HEK293T (cell line): ENCODE results near the gene GAS2L2.

ENCODE experiments used
- CTCF ChIA-PET: fragments of 350-600 bp; formaldehyde crosslinking; extraction: SDS; loops from one replicate; lab custom pipeline; 2021; ENCODE audit warnings: antibody characterized with exemption, inconsistent platforms; lab: Yijun Ruan, JAX
- POLR2A ChIA-PET: fragments of 350-600 bp; formaldehyde crosslinking; extraction: SDS; loops from one replicate; lab custom pipeline; 2020; ENCODE audit warnings: antibody characterized with exemption, inconsistent platforms; lab: Yijun Ruan, JAX
- DNase-seq: peaks from one replicate; pipeline ENCODE4 v3.0.0; 2012; ENCODE audit warnings: mixed read lengths; ENCODE audit errors: extremely low spot score
- ARNT ChIP-seq: fragments of 450-650 bp; IDR thresholded peaks from 2 replicates; pipeline ENCODE4 v1.6.1; 2017; ENCODE audit warnings: mild to moderate bottlenecking
- BHLHE40 ChIP-seq: fragments of 450-650 bp; IDR thresholded peaks from 2 replicates; pipeline ENCODE4 v1.6.1; 2016; ENCODE audit warnings: mild to moderate bottlenecking, moderate library complexity, borderline replicate concordance
- CTBP1 ChIP-seq: fragments of 450-650 bp; IDR thresholded peaks from 2 replicates; pipeline ENCODE4 v1.6.1; 2016; ENCODE audit warnings: borderline replicate concordance
- ELF4 ChIP-seq: fragments of 450-650 bp; IDR thresholded peaks from 2 replicates; pipeline ENCODE4 v1.6.1; 2017; ENCODE audit warnings: antibody characterized with exemption
- FOXA1 ChIP-seq: fragments of 450-650 bp; IDR thresholded peaks from 2 replicates; pipeline ENCODE4 v1.6.1; 2016; ENCODE audit warnings: mild to moderate bottlenecking
- FOXK2 ChIP-seq: fragments of 450-650 bp; IDR thresholded peaks from 2 replicates; pipeline ENCODE4 v1.6.1; 2016; ENCODE audit warnings: mild to moderate bottlenecking
- FOXM1 ChIP-seq: fragments of 450-650 bp; IDR thresholded peaks from 2 replicates; pipeline ENCODE4 v1.6.1; 2017; ENCODE audit warnings: mild to moderate bottlenecking, borderline replicate concordance
- HDGF ChIP-seq: fragments of 450-650 bp; IDR thresholded peaks from 2 replicates; pipeline ENCODE4 v1.6.1; 2017; ENCODE audit warnings: antibody characterized with exemption, borderline replicate concordance
- L3MBTL2 ChIP-seq: fragments of 450-650 bp; conservative IDR thresholded peaks from 2 replicates; pipeline ENCODE4 v1.6.1; 2016; ENCODE audit warnings: mild to moderate bottlenecking
- LEF1 ChIP-seq: fragments of 450-650 bp; IDR thresholded peaks from 2 replicates; pipeline ENCODE4 v1.6.1; 2017; ENCODE audit warnings: mild to moderate bottlenecking, borderline replicate concordance
- NFRKB ChIP-seq: fragments of 450-650 bp; IDR thresholded peaks from 2 replicates; pipeline ENCODE4 v1.6.1; 2016; ENCODE audit warnings: mild to moderate bottlenecking, moderate library complexity
- SP1 ChIP-seq: fragments of 450-650 bp; IDR thresholded peaks from 2 replicates; pipeline ENCODE4 v1.6.1; 2017
- SUZ12 ChIP-seq: fragments of 450-650 bp; IDR thresholded peaks from 2 replicates; pipeline ENCODE4 v1.6.1; 2016; ENCODE audit warnings: mild to moderate bottlenecking
- TARDBP ChIP-seq: fragments of 450-650 bp; IDR thresholded peaks from 2 replicates; pipeline ENCODE4 v1.6.1; 2016
- ZNF384 ChIP-seq: fragments of 450-650 bp; IDR thresholded peaks from 2 replicates; pipeline ENCODE4 v1.6.1; 2016
- TF ChIP-seq, protein P1 (sequence below): fragments of 450-650 bp; IDR thresholded peaks from 2 replicates; pipeline ENCODE4 v1.6.1; 2016

Gene GAS2L2

GRCh38 chr17:35745749-35746320 lies 7.2 kb downstream of the GAS2L2 start:
- no peak for DNase-seq
- CTCF ChIA-PET: interaction anchor here (0.6 to 6.4 kb wide), 3 partner anchors 25 to 133 kb away, joined by 4 to 50 read pairs (median 4); no protein-coding TSS in a partner anchor
- POLR2A ChIA-PET: interaction anchor here (0.7 to 1.7 kb wide), 2 partner anchors 14 to 40 kb away, joined by 4 read pairs; partner anchors contain the start of gene RASL10B
- TF ChIP-seq SP1 (no peak), L3MBTL2 (no peak), ZNF384 (no peak)

GRCh38 chr17:35745246-35745645 lies 7.8 kb downstream of the GAS2L2 start:
- no peak for TF ChIP-seq ARNT
- no peak for TF ChIP-seq L3MBTL2
- no peak for TF ChIP-seq HDGF
- no peak for TF ChIP-seq FOXA1
- no peak for TF ChIP-seq FOXK2
- no peak for TF ChIP-seq LEF1
- no peak for TF ChIP-seq SUZ12
- TF ChIP-seq CTBP1: no peak
- no peak for TF ChIP-seq NFRKB
- no peak for TF ChIP-seq FOXM1
- TF ChIP-seq, protein P1, sequence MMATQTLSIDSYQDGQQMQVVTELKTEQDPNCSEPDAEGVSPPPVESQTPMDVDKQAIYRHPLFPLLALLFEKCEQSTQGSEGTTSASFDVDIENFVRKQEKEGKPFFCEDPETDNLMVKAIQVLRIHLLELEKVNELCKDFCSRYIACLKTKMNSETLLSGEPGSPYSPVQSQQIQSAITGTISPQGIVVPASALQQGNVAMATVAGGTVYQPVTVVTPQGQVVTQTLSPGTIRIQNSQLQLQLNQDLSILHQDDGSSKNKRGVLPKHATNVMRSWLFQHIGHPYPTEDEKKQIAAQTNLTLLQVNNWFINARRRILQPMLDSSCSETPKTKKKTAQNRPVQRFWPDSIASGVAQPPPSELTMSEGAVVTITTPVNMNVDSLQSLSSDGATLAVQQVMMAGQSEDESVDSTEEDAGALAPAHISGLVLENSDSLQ: no peak
- no peak for TF ChIP-seq ZNF384
- no peak for TF ChIP-seq SP1
- no peak for TF ChIP-seq BHLHE40
- TF ChIP-seq TARDBP: no peak
- TF ChIP-seq ELF4: no peak
- CTCF ChIA-PET: interaction anchor here (0.6 to 2.2 kb wide), 4 partner anchors 19 to 132 kb away, joined by 4 to 9 read pairs (median 6); no protein-coding TSS in a partner anchor
- POLR2A ChIA-PET: interaction anchor here (0.7 to 1.7 kb wide), 2 partner anchors 14 to 40 kb away, joined by 4 read pairs; partner anchors contain the start of gene RASL10B
- no peak for DNase-seq

- no peak for DNase-seq
- CTCF ChIA-PET: interaction anchor here (2.1 to 2.2 kb wide), 2 partner anchors 19 to 132 kb away, joined by 7 to 9 read pairs; no protein-coding TSS in a partner anchor
- POLR2A ChIA-PET: interaction anchor here (1.7 kb wide), 1 partner anchor 13 kb away, joined by 4 read pairs; the partner anchor contains the start of gene RASL10B
- no peak for TF ChIP-seq SUZ12
- no peak for TF ChIP-seq HDGF
- TF ChIP-seq BHLHE40: no peak
- no peak for TF ChIP-seq ELF4
- no peak for TF ChIP-seq SP1
- TF ChIP-seq L3MBTL2: no peak
- no peak for TF ChIP-seq LEF1
- TF ChIP-seq FOXK2: no peak
- TF ChIP-seq FOXA1: no peak
- TF ChIP-seq ARNT: no peak
- no peak for TF ChIP-seq ZNF384
- TF ChIP-seq NFRKB: no peak
- TF ChIP-seq TARDBP: no peak
- TF ChIP-seq, protein P1: no peak
- TF ChIP-seq FOXM1: no peak
- TF ChIP-seq CTBP1: no peak
Measured at GRCh38 chr17:35744830-35745229, 8.2 kb downstream of the GAS2L2 start.

DNA sequence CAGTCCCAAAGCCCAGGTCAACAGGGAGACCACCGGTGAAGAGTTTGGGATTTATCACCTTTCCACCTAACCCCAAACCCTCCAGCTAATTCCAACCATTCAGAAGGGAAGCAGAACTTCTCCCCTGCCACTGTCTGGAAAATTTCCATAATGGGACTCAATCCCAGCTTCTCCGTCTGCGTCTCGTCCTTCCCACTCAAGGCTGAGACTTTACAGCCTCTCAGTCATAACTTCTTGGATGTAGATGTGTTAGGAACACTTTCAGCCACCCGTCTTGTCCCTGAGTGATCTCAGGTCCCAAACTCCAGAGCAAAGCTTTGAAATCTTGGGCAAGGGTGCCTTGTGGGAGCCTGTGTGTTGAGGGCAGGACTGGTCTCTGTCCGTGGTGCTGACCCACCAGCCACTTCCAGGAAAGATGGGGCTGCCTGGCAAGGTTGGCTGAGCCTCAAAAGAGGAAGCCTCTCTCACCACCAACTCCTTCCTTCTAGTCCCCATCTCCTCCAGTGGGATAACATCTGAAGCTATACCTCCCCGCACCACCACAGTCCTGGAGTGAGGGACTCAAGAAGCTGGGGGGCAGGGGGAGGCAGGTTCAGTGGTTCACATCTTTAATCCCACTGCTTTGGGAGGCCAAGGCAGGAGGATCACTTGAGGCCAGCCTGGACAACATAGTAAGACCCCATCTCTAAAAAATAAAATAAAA lies 9.3 kb downstream of the GAS2L2 start:
- CTCF ChIA-PET: interaction anchor here (2.1 to 2.2 kb wide), 2 partner anchors 20 to 131 kb away, joined by 7 to 9 read pairs; no protein-coding TSS in a partner anchor
- DNase-seq: no peak
- POLR2A ChIA-PET: no interaction called here
- TF ChIP-seq ARNT (no peak), SUZ12 (no peak), FOXK2 (no peak), BHLHE40 (no peak), SP1 (no peak), CTBP1 (no peak), FOXM1 (no peak), ELF4 (no peak), NFRKB (no peak), FOXA1 (no peak), LEF1 (no peak), HDGF (no peak), L3MBTL2 (no peak), TARDBP (no peak), ZNF384 (no peak)
- TF ChIP-seq, protein P1: no peak

DNA sequence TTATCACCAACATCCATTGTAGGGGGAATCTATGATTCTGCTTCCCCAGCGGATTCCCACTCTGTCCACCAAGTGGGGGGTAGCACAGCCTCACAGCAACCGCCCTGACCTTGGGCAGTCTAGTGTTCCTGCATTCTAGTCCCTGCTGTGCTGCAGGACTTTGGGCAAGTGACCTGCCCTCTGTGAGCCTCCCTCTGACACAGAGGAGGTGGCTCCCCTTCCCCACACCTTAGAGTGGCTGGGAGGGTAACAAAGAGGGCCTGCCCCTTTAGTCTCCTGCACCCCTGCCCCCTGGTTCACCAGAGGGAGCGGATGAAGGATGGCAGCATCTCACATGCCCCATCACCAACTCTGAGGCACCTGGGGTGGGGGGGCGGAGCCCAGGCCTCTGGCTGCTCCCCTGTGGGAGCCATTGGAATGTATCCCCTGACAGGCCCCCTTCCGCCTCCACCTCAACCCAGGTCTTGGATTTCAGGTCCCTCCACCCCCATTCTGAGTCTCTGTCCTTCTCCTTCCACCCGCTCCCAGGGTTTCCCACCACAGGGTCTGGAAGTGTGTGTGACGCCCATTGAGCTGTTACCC lies 10.1 kb downstream of the GAS2L2 start:
- ChIA-PET CTCF (interaction anchor here (2.1 to 2.2 kb wide), 2 partner anchors 21 to 130 kb away, joined by 7 to 9 read pairs; no protein-coding TSS in a partner anchor), POLR2A (no interaction called here)
- TF ChIP-seq TARDBP (no peak), CTBP1 (no peak), SUZ12 (no peak), HDGF (no peak), FOXK2 (no peak), ELF4 (no peak), LEF1 (no peak), FOXA1 (no peak), FOXM1 (no peak)
- TF ChIP-seq, protein P1: no peak
- DNase-seq: no peak
